K562 (cell line): Measurements from ENCODE around the gene TFPI. TPM values are rescaled to one million over a fixed set of nuclear protein-coding genes. Genes with fewer than 3 reads are reported as not detected.

ENCODE experiments used
- ATAC-seq: fragments of 200-7000 bp; cut with Tn5 transposase; 3 replicates; pipeline ENCODE4 v1.9.1; 2020; ENCODE audit warnings: moderate library complexity
- BruUV-seq: library from RNA; stranded (reverse); fragments of 400-500 nt; replicated peaks from 2 replicates; lab custom pipeline; 2021; lab: Mats Ljungman, UMichigan
- CTCF ChIA-PET: fragments of 300-600 bp; formaldehyde crosslinking; extraction: SDS; loops from one replicate; lab custom pipeline; 2021; ENCODE audit warnings: low intra/inter-chr PET ratio; lab: Yijun Ruan, JAX
- POLR2A ChIA-PET: fragments of 300-600, 350-650 bp; sonication (Branson Sonifier 250); formaldehyde crosslinking; extraction: SDS; loops from one replicate; lab custom pipeline; 2021; ENCODE audit warnings: antibody characterized with exemption, inconsistent platforms; lab: Yijun Ruan, JAX
- DNase-seq, 4 experiments: peaks; one replicate each; pipeline versions ENCODE4 v3.0.0 to v3.0.0-alpha.2; 2011 to 2018; ENCODE audit warnings: low spot score in 3 of 4, mixed read lengths in 3 of 4; ENCODE audit errors: extremely low read depth in 1 of 4
- FAIRE-seq: peaks from 2 replicates; lab custom pipeline; 2011; peaks lifted over from hg19 to GRCh38; lab: Jason Lieb, UNC
- H2AFZ ChIP-seq: 2 replicates; pipeline ENCODE4 v1.6.0; 2011; ENCODE audit warnings: low read depth, low read length, control low read depth, inconsistent platforms
- H3K27ac ChIP-seq: fragments of 200-600 bp; 3 replicates; pipeline ENCODE4 v1.8.0; 2011; ENCODE audit warnings: low read depth, mild to moderate bottlenecking, control low read depth, inconsistent platforms, low read length, moderate library complexity, mixed read lengths; ENCODE audit errors: extremely low read depth
- H3K27me3 ChIP-seq, 2 experiments: fragments of 300-600 bp in 1 of 2; 2 replicates in 1 of 2; 3 replicates in 1 of 2; pipeline versions ENCODE4 v1.6.0 to v1.8.0; 2011; ENCODE audit warnings: inconsistent platforms in 2 of 2, low read length in 2 of 2, mild to moderate bottlenecking in 1 of 2, mixed read lengths in 1 of 2, moderate library complexity in 1 of 2; ENCODE audit not compliant: control insufficient read depth in 2 of 2, insufficient read depth in 2 of 2
- H3K36me3 ChIP-seq: fragments of 300-600 bp; 3 replicates; pipeline ENCODE4 v1.8.0; 2011; ENCODE audit warnings: mild to moderate bottlenecking, low read length, inconsistent platforms; ENCODE audit not compliant: control insufficient read depth, insufficient read depth
- H3K4me1 ChIP-seq, 2 experiments: fragments of 200-600 bp in 1 of 2; replicated peaks in 1 of 2; 2 replicates in 1 of 2; 3 replicates in 1 of 2; pipeline versions ENCODE4 v1.5.1 to v1.8.0; 2011; ENCODE audit warnings: inconsistent platforms in 2 of 2, low read length in 2 of 2, mild to moderate bottlenecking in 1 of 2, mixed read lengths in 1 of 2, moderate library complexity in 1 of 2; ENCODE audit not compliant: control insufficient read depth in 2 of 2, insufficient read depth in 2 of 2
- H3K4me2 ChIP-seq: 2 replicates; pipeline ENCODE4 v1.6.1; 2011; ENCODE audit warnings: low read length, control low read depth, inconsistent platforms, mixed read lengths; ENCODE audit not compliant: insufficient read depth
- H3K4me3 ChIP-seq: fragments of 200-600 bp; sonication (generic), shearing (Covaris generic); 2 replicates; pipeline ENCODE4 v1.5.1; 2016; ENCODE audit warnings: control low read depth, inconsistent platforms
- H3K79me2 ChIP-seq: fragments of 200-600 bp; 3 replicates; pipeline ENCODE4 v1.8.0; 2011; ENCODE audit warnings: low read length, inconsistent platforms; ENCODE audit not compliant: control insufficient read depth, insufficient read depth
- H3K9ac ChIP-seq, 2 experiments: 2 replicates each; pipeline versions ENCODE4 v1.6.0 to v1.6.1; 2011; ENCODE audit warnings: low read depth in 2 of 2, low read length in 2 of 2, control low read depth in 1 of 2, inconsistent platforms in 1 of 2, mild to moderate bottlenecking in 1 of 2, mixed read lengths in 1 of 2; ENCODE audit not compliant: insufficient read depth in 1 of 2
- H3K9me1 ChIP-seq: one replicate; pipeline ENCODE4 v1.6.0; 2011; ENCODE audit warnings: inconsistent platforms, mild to moderate bottlenecking, low read length, moderate library complexity; ENCODE audit not compliant: control insufficient read depth, insufficient read depth
- H3K9me3 ChIP-seq: replicated peaks from 2 replicates; pipeline ENCODE4 v1.5.1; 2011; ENCODE audit warnings: low read depth, low read length, inconsistent platforms; ENCODE audit not compliant: control insufficient read depth, insufficient read depth
- H4K20me1 ChIP-seq: replicated peaks from 2 replicates; pipeline ENCODE4 v1.6.1; 2011; ENCODE audit warnings: low read length, inconsistent platforms, mixed read lengths; ENCODE audit not compliant: control insufficient read depth, insufficient read depth
- CBX3 ChIP-seq, 2 experiments: IDR thresholded peaks; 1 replicate in 1 of 2; 2 replicates in 1 of 2; pipeline ENCODE4 v1.6.1; 2012; ENCODE audit warnings: inconsistent platforms in 2 of 2, low read length in 2 of 2, borderline replicate concordance in 1 of 2, control low read depth in 1 of 2
- EP400 ChIP-seq: fragments of 450-650 bp; IDR thresholded peaks from 2 replicates; pipeline ENCODE4 v1.6.1; 2017; ENCODE audit warnings: antibody characterized with exemption, mild to moderate bottlenecking, moderate library complexity
- FOXJ2 ChIP-seq: fragments of 200-800 bp; sonication (Bioruptor generic); IDR thresholded peaks from 2 replicates; pipeline ENCODE4 v1.6.1; 2016; ENCODE audit warnings: missing genetic modification characterization, missing compliant biosample characterization
- FUS ChIP-seq: fragments of 200-400 bp; formaldehyde crosslinking; optimal IDR thresholded peaks from 2 replicates; pipeline ENCODE3; 2017; ENCODE audit warnings: low read depth, low read length
- GATAD2B ChIP-seq: fragments of 450-650 bp; IDR thresholded peaks from 2 replicates; pipeline ENCODE4 v1.6.1; 2017; ENCODE audit warnings: mild to moderate bottlenecking, borderline replicate concordance
- MBD1 ChIP-seq: fragments of 250-450 bp; sonication (Bioruptor Pico); IDR thresholded peaks from 2 replicates; pipeline ENCODE4 v1.8.0; 2022; ENCODE audit warnings: inconsistent platforms
- RBFOX2 ChIP-seq: fragments of 200-400 bp; formaldehyde crosslinking; IDR thresholded peaks from 2 replicates; pipeline ENCODE4 v1.6.1; 2017; ENCODE audit warnings: low read depth, mild to moderate bottlenecking, low read length, moderate library complexity
- TBL1XR1 ChIP-seq, 2 experiments: IDR thresholded peaks; 2 replicates each; pipeline ENCODE4 v1.6.1; 2012; ENCODE audit warnings: improper control_type of control experiment in 2 of 2, low read length in 2 of 2, mild to moderate bottlenecking in 1 of 2
- ZNF639 ChIP-seq, 2 experiments: fragments of 200-800 bp in 1 of 2; sonication (Bioruptor generic) in 1 of 2; sonication (generic) in 1 of 2; formaldehyde crosslinking in 1 of 2; IDR thresholded peaks in 1 of 2; conservative IDR thresholded peaks in 1 of 2; 2 replicates each; pipeline versions ENCODE4 v1.5.0 to v1.6.1; 2016 to 2020; ENCODE audit warnings: missing compliant biosample characterization in 1 of 2, missing genetic modification characterization in 1 of 2, missing genetic modification reagents in 1 of 2
- WGBS: fragments of 100-300 bp; shearing (Covaris generic); methylation state at CpG from one replicate; pipeline ENCODE4 v1.1.6; 2016; ENCODE audit warnings: low coverage, mixed read lengths; ENCODE audit not compliant: insufficient coverage; ENCODE audit errors: missing lambda C conversion rate; 5-methylcytosine and 5-hydroxymethylcytosine counted together
- in situ Hi-C: fragments of 300-500 bp; cut with MboI; formaldehyde crosslinking; loops from 4 replicates; pipeline ENCODE4 v1.15.0; 2018; ENCODE audit warnings: inconsistent platforms, mixed read lengths
- intact Hi-C: fragments of 100-400 bp; cut with micrococcal nuclease; formaldehyde crosslinking; loops from 2 replicates; pipeline ENCODE4 v1.14.2; 2022
- polyA plus RNA-seq, 8 experiments: library from polyadenylated mRNA; depleted of rRNA in 4 of 8; stranded (reverse) in 5 of 8; unstranded in 3 of 8; fragments of >200 nt; fragmentation: Nextera tagmentation in 2 of 8; fragmentation: Illumina TruSeq in 1 of 8; extraction: Ambion mirVana in 2 of 8; extraction: Trizol in 1 of 8; gene quantifications; 2 replicates each; pipeline versions ENCODE4 v1.2.1 to v1.2.3, GENCODE V29; 2011 to 2014; ENCODE audit warnings: inconsistent platforms in 1 of 8, missing spikeins in 1 of 8
- total RNA-seq, 7 experiments: library from RNA; depleted of rRNA in 6 of 7; stranded (reverse); fragments of >200 nt in 6 of 7; fragmentation: Illumina TruSeq in 2 of 7; extraction: Trizol in 2 of 7; gene quantifications; 2 replicates each; pipeline versions ENCODE4 v1.2.1 to v1.2.3, GENCODE V29; 2011 to 2021; ENCODE audit warnings: low replicate concordance in 1 of 7

Gene TFPI
- total and polyA plus RNA-seq, 9 of the 15 experiments (the other 6 are each of a cell fraction or from before 2014, with no cell fraction given) = 53.5 to 219 (median 100) TPM

GRCh38 chr2:187547353-187547979, 6.8 kb downstream of the TFPI start (continued):
- TF ChIP-seq ZNF639 (CRISPR knock-in tag; conservative IDR thresholded peaks at IDR 0.05 in 1 of 2, IDR thresholded peaks at IDR 0.05 in 1 of 2) = no peak
- TF ChIP-seq CBX3 (IDR thresholded peaks at IDR 0.05; ENCODE audit: borderline replicate concordance in 1 of 2, low read length in 2 of 2) = peak in 1 of 2 experiments; percentile 67; a peak in 1 of 3 replicates
- TF ChIP-seq EP400 = 0 out of 2 replicates have a peak, but pooled peaks have one; percentile 36
- TF ChIP-seq, all 486 proteins: peak for 65

- no peaks in the 10 kb centered on the region for H4K20me1 ChIP-seq
- no peak for FAIRE-seq
- no peaks in the 10 kb centered on the region for H3K9me1 ChIP-seq
- no peak for DNase-seq
- H3K9ac ChIP-seq = no peak overlapping the region; a peak in 1 of 4 replicates
- peaks cover 44% of the 10 kb centered on the region for H3K36me3 ChIP-seq
- ChIA-PET CTCF (no interaction called here), POLR2A (interaction anchor here (0.8 to 2.0 kb wide), 3 partner anchors 11 to 36 kb away, joined by 3 to 5 read pairs (median 3); no protein-coding TSS in a partner anchor)
- H3K4me3 ChIP-seq = no peak overlapping the region
- WGBS = 100% methylated on average over 1 of the region's 1 CpG
- no peak overlapping the region for H2AFZ ChIP-seq
- in situ Hi-C loops (no loop called here), intact Hi-C loops (loop anchor here (5.0 to 10.0 kb wide), 2 partner anchors 40 to 952 kb away; partner anchors contain the start of gene ITGAV)
- no peaks in the 10 kb centered on the region for H3K27me3 ChIP-seq
- no TSS peak for BruUV-seq
- H3K79me2 ChIP-seq = peaks cover 73% of the 10 kb centered on the region
- no peak for ATAC-seq
- H3K4me2 ChIP-seq = no peak overlapping the region
- no peaks in the 10 kb centered on the region for H3K9me3 ChIP-seq
- TF ChIP-seq TBL1XR1 (IDR thresholded peaks at IDR 0.05; ENCODE audit: low read length in 2 of 2) (0 out of 4 replicates have a peak, but pooled peaks of 1 of the 2 experiments have one; percentile 4), FOXJ2 (tag) (0 out of 2 replicates have a peak, but pooled peaks have one; percentile 6), RBFOX2 (0 out of 2 replicates have a peak, but pooled peaks have one; percentile 4), FUS (peak; percentile 12), GATAD2B (0 out of 2 replicates have a peak, but pooled peaks have one; percentile 19), MBD1 (no peak)
- peak overlapping the region; percentile 57; the same call in 1 of the 3 replicates for H3K27ac ChIP-seq
- H3K4me1 ChIP-seq = peaks cover 0 to 20% of the 10 kb centered on the region in 2 experiments; a peak in 3 of 5 replicates
These were observed 7.4 kb downstream of the TFPI start for GRCh38 chr2:187546762-187547333.
